Adrenal gland (tissue), 12 donors: ENCODE measurements around the gene LSM12. TPM values are rescaled to one million over a fixed set of nuclear protein-coding genes. Genes with fewer than 3 reads are reported as not detected.
A peak's percentile ranks its signal among the peaks of the same experiment; 100 is the strongest.

Source experiments
- DNase-seq, 7 donors: peaks; one replicate each; pipeline ENCODE4 v3.0.0-alpha.2; 2019 to 2020
- H3K27ac ChIP-seq, 5 donors: fragments of 200-600 bp; sonication (generic) in 4 of 5; 1 replicate in 3 of 5; 2 replicates in 2 of 5; pipeline versions ENCODE4 v1.5.1 to v1.8.0; 2016 to 2020; ENCODE audit warnings: mild to moderate bottlenecking in 1 of 5
- H3K27me3 ChIP-seq: fragments of 200-600 bp; 2 replicates; pipeline ENCODE4 v1.8.0; 2021
- H3K36me3 ChIP-seq, 2 donors: fragments of 200-600 bp; replicated peaks in 1 of 2; 1 replicate in 1 of 2; 2 replicates in 1 of 2; pipeline versions ENCODE4 v1.5.1 to v1.8.0; 2018 to 2022
- H3K4me1 ChIP-seq, 2 donors: fragments of 200-600 bp; replicated peaks in 1 of 2; 1 replicate in 1 of 2; 2 replicates in 1 of 2; pipeline versions ENCODE4 v1.5.1 to v1.8.0; 2018 to 2021
- H3K4me3 ChIP-seq, 4 donors: fragments of 200-600 bp; sonication (generic) in 3 of 4; one replicate each; pipeline ENCODE4 v1.5.1; 2016 to 2018
- H3K9me3 ChIP-seq, 3 donors: fragments of 200-600 bp; sonication (generic) in 1 of 3; replicated peaks in 1 of 3; 1 replicate in 2 of 3; 2 replicates in 1 of 3; pipeline versions ENCODE4 v1.5.1 to v1.8.0; 2016 to 2021
- POLR2A ChIP-seq, 2 donors: fragments of 450-650 bp; IDR thresholded peaks; one replicate each; pipeline ENCODE4 v1.6.1; 2017; ENCODE audit warnings: antibody characterized with exemption in 2 of 2, mild to moderate bottlenecking in 2 of 2, moderate library complexity in 1 of 2
- WGBS, 4 donors: extraction: QIAGEN DNeasy Blood & Tissue Kit in 2 of 4; methylation state at CpG; one replicate each; pipeline versions ENCODE4 v1.1.5 to v1.1.7; 2013 to 2017; 5-methylcytosine and 5-hydroxymethylcytosine counted together
- intact Hi-C, 2 donors: fragments of 100-400 bp; cut with DNase I; formaldehyde crosslinking; loops; one replicate each; pipeline versions ENCODE4 v1.14.1 to v1.15.0; 2022 to 2023
- polyA plus RNA-seq, 3 donors: library from polyadenylated mRNA; stranded (reverse); fragments of 200-250 nt in 2 of 3; fragments of 350-450 nt in 1 of 3; fragmentation: Illumina TruSeq in 1 of 3; extraction: RNeasy Lipid Tissue Mini Kit (QIAGEN cat#74804) in 1 of 3; gene quantifications; one replicate each; pipeline ENCODE4 v1.2.3, GENCODE V29; 2013 to 2014
- total RNA-seq, 9 donors: library from RNA; depleted of rRNA in 4 of 9; stranded (reverse); fragments of >200 nt in 4 of 9; fragments of 120-200 nt in 1 of 9; fragmentation: NEBNext Ultra II Directional in 1 of 9; extraction: Animal tissue kit (Norgen Biotek cat#: 25700) in 1 of 9; gene quantifications; one replicate each; pipeline versions ENCODE4 v1.1.0 to v1.2.4, GENCODE V29; 2013 to 2023
- TF ChIP-seq, protein P1 (sequence below), 6 experiments: fragments of 450-650 bp in 4 of 6; fragments of 200-600 bp in 2 of 6; sonication (generic) in 1 of 6; IDR thresholded peaks; 1 replicate in 5 of 6; 2 replicates in 1 of 6; pipeline versions ENCODE4 v1.5.1 to v1.8.0; 2016 to 2021; ENCODE audit warnings: antibody characterized with exemption in 6 of 6, mild to moderate bottlenecking in 2 of 6, moderate library complexity in 1 of 6
- donor health status: healthy with polysubstance abuse.
- donor health status: Bipolar disorder and iron deficiency.
- donor health status: DM: yes; HTN: yes; CAD: no.
- donor health status: DM: no; HTN: no; CAD: no.
- donor health status: DM: no; HTN: no; CAD: no.
- donor health status: DM: yes; HTN: yes; CAD: no.

The LSM12 gene
- total and polyA plus RNA-seq, 12 donors: 19.8 to 54.7 (median 37.3) TPM

- 91 to 97% (median 96%) methylated on average over 4 of the region's 4 CpGs for WGBS, 4 donors
Observed at GRCh38 chr17:44045486-44045885, 21.0 kb downstream of the LSM12 start.

DNA sequence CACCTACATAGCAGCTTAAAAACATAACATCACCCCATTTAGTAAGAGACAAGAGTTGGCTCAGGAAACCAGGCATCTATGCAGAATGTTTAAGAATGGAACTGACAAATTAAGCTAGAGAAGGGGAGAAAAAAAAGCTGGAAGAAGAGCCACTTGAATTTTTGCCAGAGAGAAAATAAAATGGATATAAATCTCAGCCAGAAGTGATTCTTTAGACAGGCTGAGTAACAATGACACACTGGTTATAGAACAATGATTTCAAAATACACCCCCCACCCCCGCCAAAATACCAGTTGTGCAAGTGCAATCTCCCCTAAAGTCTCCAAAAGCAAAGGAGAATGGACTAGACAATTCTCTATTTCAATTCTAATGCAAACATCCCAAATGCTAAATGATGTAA is 22.4 kb downstream of the LSM12 start:
- no peaks in the 10 kb centered on the region for H3K9me3 ChIP-seq
- H3K27me3 ChIP-seq: no peaks in the 10 kb centered on the region
- TF ChIP-seq POLR2A (IDR thresholded peaks at IDR 0.05): no peak
- TF ChIP-seq, protein P1, sequence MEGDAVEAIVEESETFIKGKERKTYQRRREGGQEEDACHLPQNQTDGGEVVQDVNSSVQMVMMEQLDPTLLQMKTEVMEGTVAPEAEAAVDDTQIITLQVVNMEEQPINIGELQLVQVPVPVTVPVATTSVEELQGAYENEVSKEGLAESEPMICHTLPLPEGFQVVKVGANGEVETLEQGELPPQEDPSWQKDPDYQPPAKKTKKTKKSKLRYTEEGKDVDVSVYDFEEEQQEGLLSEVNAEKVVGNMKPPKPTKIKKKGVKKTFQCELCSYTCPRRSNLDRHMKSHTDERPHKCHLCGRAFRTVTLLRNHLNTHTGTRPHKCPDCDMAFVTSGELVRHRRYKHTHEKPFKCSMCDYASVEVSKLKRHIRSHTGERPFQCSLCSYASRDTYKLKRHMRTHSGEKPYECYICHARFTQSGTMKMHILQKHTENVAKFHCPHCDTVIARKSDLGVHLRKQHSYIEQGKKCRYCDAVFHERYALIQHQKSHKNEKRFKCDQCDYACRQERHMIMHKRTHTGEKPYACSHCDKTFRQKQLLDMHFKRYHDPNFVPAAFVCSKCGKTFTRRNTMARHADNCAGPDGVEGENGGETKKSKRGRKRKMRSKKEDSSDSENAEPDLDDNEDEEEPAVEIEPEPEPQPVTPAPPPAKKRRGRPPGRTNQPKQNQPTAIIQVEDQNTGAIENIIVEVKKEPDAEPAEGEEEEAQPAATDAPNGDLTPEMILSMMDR (IDR thresholded peaks at IDR 0.05): no peak
- WGBS, 4 donors: 14 to 41% (median 31%) methylated on average over 1 of the region's 1 CpG
- H3K4me1 ChIP-seq: peaks cover 8 to 30% of the 10 kb centered on the region in 2 donors
- H3K36me3 ChIP-seq: peaks cover 0 to 11% of the 10 kb centered on the region in 2 donors
- peak in 3 of 7 donors; percentile 27 to 41 (median 39) for DNase-seq
- H3K4me3 ChIP-seq: no peak overlapping the region
- H3K27ac ChIP-seq: peak overlapping the region in 1 of 5 donors; percentile 5
- intact Hi-C loops: loop anchor here in 1 of 2 donors (5.0 kb wide), 1 partner anchor 102 kb away; the partner anchor contains the start of gene PPY

More at GRCh38 chr17:44045486-44045885, 21.0 kb downstream of the LSM12 start:
- Histone ChIP-seq H3K4me3 (no peak overlapping the region), H3K9me3 (no peaks in the 10 kb centered on the region), H3K4me1 (peaks cover 8 to 25% of the 10 kb centered on the region in 2 donors), H3K27ac (no peak overlapping the region), H3K27me3 (no peaks in the 10 kb centered on the region), H3K36me3 (peaks cover 0 to 24% of the 10 kb centered on the region in 2 donors)
- intact Hi-C loops: no loop called here
- no peak for DNase-seq
- no peak for TF ChIP-seq POLR2A (IDR thresholded peaks at IDR 0.05)
- TF ChIP-seq, protein P1 (IDR thresholded peaks at IDR 0.05): no peak

DNA sequence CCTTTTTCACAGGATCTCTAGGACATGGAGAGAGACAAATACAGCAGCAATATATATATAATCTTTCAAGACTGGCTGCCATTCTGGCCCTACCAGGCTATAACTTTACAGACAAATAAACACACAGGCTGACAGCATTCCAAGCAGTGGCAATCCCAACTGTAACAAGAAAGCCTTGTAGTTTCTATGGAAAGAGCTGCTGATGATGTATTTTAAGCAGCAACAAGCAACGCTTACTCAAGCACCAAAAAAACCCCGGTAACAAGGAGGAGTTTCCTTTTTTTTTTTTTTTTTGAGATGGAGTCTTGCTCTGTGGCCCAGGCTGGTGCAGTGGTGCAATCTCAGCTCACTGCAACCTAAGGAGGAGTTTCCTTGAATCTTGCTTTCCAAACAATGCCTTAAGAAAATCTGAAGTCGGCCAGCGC is 23.2 kb downstream of the LSM12 start:
- DNase-seq: peak in 1 of 7 donors; percentile 11
- H3K4me1 ChIP-seq: peaks cover 8 to 30% of the 10 kb centered on the region in 2 donors
- no peak overlapping the region for H3K4me3 ChIP-seq
- no peaks in the 10 kb centered on the region for H3K9me3 ChIP-seq
- peak overlapping the region in 1 of 5 donors; percentile 5 for H3K27ac ChIP-seq
- intact Hi-C loops: loop anchor here in 1 of 2 donors (5.0 kb wide), 1 partner anchor 101 kb away; the partner anchor contains the start of gene PPY
- WGBS, 4 donors: 52 to 62% (median 57%) methylated on average over 4 of the region's 4 CpGs
- peaks cover 0 to 11% of the 10 kb centered on the region in 2 donors for H3K36me3 ChIP-seq
- TF ChIP-seq, protein P1 (IDR thresholded peaks at IDR 0.05): no peak
- TF ChIP-seq POLR2A (IDR thresholded peaks at IDR 0.05): no peak
- H3K27me3 ChIP-seq: no peaks in the 10 kb centered on the region

- H3K4me3 ChIP-seq: no peak overlapping the region
- DNase-seq: no peak
- H3K4me1 ChIP-seq: peaks cover 8 to 30% of the 10 kb centered on the region in 2 donors
- no peaks in the 10 kb centered on the region for H3K9me3 ChIP-seq
- H3K36me3 ChIP-seq: peaks cover 0 to 31% of the 10 kb centered on the region in 2 donors
- intact Hi-C loops: loop anchor here in 1 of 2 donors (5.0 kb wide), 1 partner anchor 98 kb away; the partner anchor contains the start of gene PPY
- 68 to 78% (median 73%) methylated on average over 6 of the region's 6 CpGs for WGBS, 4 donors
- no peaks in the 10 kb centered on the region for H3K27me3 ChIP-seq
- TF ChIP-seq, protein P1 (IDR thresholded peaks at IDR 0.05): no peak
- TF ChIP-seq POLR2A (IDR thresholded peaks at IDR 0.05): no peak
- H3K27ac ChIP-seq: no peak overlapping the region
Observed at GRCh38 chr17:44039829-44040635, 26.4 kb downstream of the LSM12 start.
